Tibial nerve (tissue), 3 donors: ENCODE data around the gene DOK5.

Experiments used
- CTCF ChIP-seq, 5 experiments: fragments of 200-600 bp in 3 of 5; fragments of 450-650 bp in 2 of 5; sonication (generic) in 3 of 5; IDR thresholded peaks; one replicate each; pipeline ENCODE4 v1.5.1; 2016 to 2019; ENCODE audit warnings: antibody characterized with exemption in 5 of 5, mild to moderate bottlenecking in 3 of 5, moderate library complexity in 2 of 5
- POLR2A ChIP-seq, 2 donors: fragments of 450-650 bp; IDR thresholded peaks; one replicate each; pipeline ENCODE4 v1.6.1; 2017; ENCODE audit warnings: antibody characterized with exemption in 2 of 2, mild to moderate bottlenecking in 2 of 2, moderate library complexity in 2 of 2

GRCh38 chr20:54645445-54646155 is 170.2 kb downstream of the DOK5 start:
- TF ChIP-seq CTCF (IDR thresholded peaks at IDR 0.05) (no peak), POLR2A (IDR thresholded peaks at IDR 0.05) (no peak)
